Gastrocnemius medialis (tissue), 4 donors: ENCODE data around the gene UQCC5. TPM values are rescaled to one million over a fixed set of nuclear protein-coding genes. Genes with fewer than 3 reads are reported as not detected.

ENCODE experiments used
- ATAC-seq, 2 donors: fragments of 150-250 bp; one replicate each; pipeline ENCODE4 v1.9.1; 2016
- DNase-seq, 2 donors: peaks; one replicate each; pipeline ENCODE4 v3.0.0-alpha.2; 2019
- H3K27ac ChIP-seq, 4 donors: fragments of 200-600 bp; sonication (generic); 1 replicate in 1 of 4; 2 replicates in 3 of 4; pipeline ENCODE4 v1.5.1; 2016 to 2018; ENCODE audit warnings: mild to moderate bottlenecking in 2 of 4, moderate library complexity in 1 of 4
- H3K27me3 ChIP-seq, 3 donors: fragments of 200-600 bp; sonication (generic) in 2 of 3; 1 replicate in 1 of 3; 2 replicates in 2 of 3; pipeline versions ENCODE4 v1.5.1 to v1.6.0; 2016 to 2019; ENCODE audit warnings: mild to moderate bottlenecking in 1 of 3, moderate library complexity in 1 of 3
- H3K36me3 ChIP-seq, 2 donors: fragments of 200-600 bp; sonication (generic) in 1 of 2; one replicate each; pipeline ENCODE4 v1.5.1; 2017 to 2018
- H3K4me1 ChIP-seq, 2 donors: fragments of 200-600 bp; sonication (generic) in 1 of 2; one replicate each; pipeline ENCODE4 v1.5.1; 2016 to 2017; ENCODE audit warnings: mild to moderate bottlenecking in 2 of 2
- H3K4me3 ChIP-seq, 4 donors: fragments of 200-600 bp; sonication (generic) in 3 of 4; 1 replicate in 1 of 4; 2 replicates in 3 of 4; pipeline ENCODE4 v1.5.1; 2016 to 2019; ENCODE audit warnings: mild to moderate bottlenecking in 2 of 4
- H3K9me3 ChIP-seq, 3 donors: fragments of 200-600 bp; sonication (generic) in 2 of 3; 1 replicate in 1 of 3; 2 replicates in 2 of 3; pipeline ENCODE4 v1.5.1; 2016 to 2019
- CTCF ChIP-seq, 5 experiments: fragments of 450-650 bp in 3 of 5; fragments of 200-600 bp in 2 of 5; sonication (generic) in 2 of 5; IDR thresholded peaks in 4 of 5; conservative IDR thresholded peaks in 1 of 5; 1 replicate in 4 of 5; 2 replicates in 1 of 5; pipeline ENCODE4 v1.5.1; 2016 to 2019; ENCODE audit warnings: antibody characterized with exemption in 5 of 5, mild to moderate bottlenecking in 3 of 5, moderate library complexity in 3 of 5
- POLR2A ChIP-seq, 2 donors: fragments of 450-650 bp; IDR thresholded peaks; one replicate each; pipeline ENCODE4 v1.6.1; 2017; ENCODE audit warnings: antibody characterized with exemption in 2 of 2, mild to moderate bottlenecking in 2 of 2, moderate library complexity in 2 of 2
- in situ Hi-C, 4 donors: fragments of 200-750 bp; cut with MboI; loops; one replicate each; pipeline versions ENCODE4 v1.15.0 to v1.8.0; 2017; ENCODE audit warnings: low sequenced_read_pairs in 4 of 4
- intact Hi-C: fragments of 100-400 bp; cut with DNase I; formaldehyde crosslinking; loops from one replicate; pipeline ENCODE4 v1.15.1; 2023; ENCODE audit warnings: low total_unique reads
- total RNA-seq, 4 donors: library from RNA; depleted of rRNA; stranded (reverse); fragments of >200 nt; gene quantifications; one replicate each; pipeline versions ENCODE4 v1.1.0 to v1.2.3, GENCODE V29; 2016

Gene UQCC5
- total RNA-seq = 10 to 100 TPM in 1 of 4 donors, 1 to 10 TPM in 1, under 1 TPM in 2; 0.31 to 26.1 (median 0.87) TPM

GRCh38 chr3:52536369-52537164 is at the start of gene UQCC5:
Gene UQCC5 (plus strand): TSS chr3:52536605. CDS start chr3:52536756, 151 bp downstream.
- DNase-seq = peak; percentile 97 to 98
- peaks cover 57 to 58% of the 10 kb centered on the region in 2 donors for H3K4me1 ChIP-seq

GRCh38 chr3:52487050-52487787 is 49.2 kb upstream of the UQCC5 start:
- in situ Hi-C loops (no loop called here), intact Hi-C loops (no loop called here)
- Histone ChIP-seq H3K27me3 (no peaks in the 10 kb centered on the region), H3K9me3 (no peaks in the 10 kb centered on the region), H3K4me1 (peaks cover 37 to 44% of the 10 kb centered on the region in 2 donors), H3K27ac (peak overlapping the region in 3 of 4 donors; percentile 82 to 86 (median 84)), H3K36me3 (peaks cover 0 to 71% of the 10 kb centered on the region in 2 donors), H3K4me3 (no peak overlapping the region)
- ATAC-seq = no peak
- no peak for DNase-seq
- TF ChIP-seq CTCF (IDR thresholded peaks at IDR 0.05 in 4 of 5, conservative IDR thresholded peaks at IDR 0.05 in 1 of 5) (no peak), POLR2A (IDR thresholded peaks at IDR 0.05) (no peak)

More at GRCh38 chr3:52536369-52537164, at the start of gene UQCC5:
- H3K36me3 ChIP-seq = peaks cover 0 to 14% of the 10 kb centered on the region in 2 donors
- H3K4me3 ChIP-seq = peak within 1 kb of the TSS; percentile 63 to 91 (median 77)
- no peaks in the 10 kb centered on the region for H3K27me3 ChIP-seq
- peak within 1 kb of the TSS; percentile 88 to 99 (median 94) for H3K27ac ChIP-seq
- TF ChIP-seq CTCF (IDR thresholded peaks at IDR 0.05 in 4 of 5, conservative IDR thresholded peaks at IDR 0.05 in 1 of 5) (peak in 1 of 5 experiments; percentile 22), POLR2A (IDR thresholded peaks at IDR 0.05) (peak; percentile 100)
- intact Hi-C loops (loop anchor here (1.0 to 5.0 kb wide), 6 partner anchors 44 to 296 kb away; partner anchors contain the start of genes ITIH4, PBRM1 and TNNC1), in situ Hi-C loops (no loop called here)
- no peaks in the 10 kb centered on the region for H3K9me3 ChIP-seq
- ATAC-seq = peak; percentile 80 to 85

- H3K4me1 ChIP-seq = peaks cover 42 to 52% of the 10 kb centered on the region in 2 donors
- no peak overlapping the region for H3K4me3 ChIP-seq
- H3K27ac ChIP-seq = no peak overlapping the region
- H3K36me3 ChIP-seq = peaks cover 0 to 74% of the 10 kb centered on the region in 2 donors
- ATAC-seq = no peak
- no peak for TF ChIP-seq POLR2A (IDR thresholded peaks at IDR 0.05)
- intact Hi-C loops (no loop called here), in situ Hi-C loops (no loop called here)
- H3K9me3 ChIP-seq = no peaks in the 10 kb centered on the region
- no peak for DNase-seq
- H3K27me3 ChIP-seq = no peaks in the 10 kb centered on the region
Observed at GRCh38 chr3:52487788-52488691, 48.4 kb upstream of the UQCC5 start.

GRCh38 chr3:52488746-52489145 is 47.7 kb upstream of the UQCC5 start:
- no peaks in the 10 kb centered on the region for H3K9me3 ChIP-seq
- H3K4me1 ChIP-seq = peaks cover 42 to 49% of the 10 kb centered on the region in 2 donors
- no peaks in the 10 kb centered on the region for H3K27me3 ChIP-seq
- H3K27ac ChIP-seq = peak overlapping the region in 3 of 4 donors; percentile 65 to 70 (median 68)
- H3K36me3 ChIP-seq = peaks cover 0 to 75% of the 10 kb centered on the region in 2 donors
- no peak overlapping the region for H3K4me3 ChIP-seq
- TF ChIP-seq POLR2A (IDR thresholded peaks at IDR 0.05) (no peak), CTCF (IDR thresholded peaks at IDR 0.05 in 4 of 5, conservative IDR thresholded peaks at IDR 0.05 in 1 of 5) (no peak)
- no peak for ATAC-seq
- in situ Hi-C loops (no loop called here), intact Hi-C loops (no loop called here)
- DNase-seq = no peak
